ENCODE measurements around the gene ILK.

Gene ILK

GRCh38 chr11:6650104-6650503, 46.5 kb downstream of the ILK start:
- TF ChIP-seq CTCF (IDR thresholded peaks at IDR 0.05) = no peak

GRCh38 chr11:6650980-6651379, 47.4 kb downstream of the ILK start:
- TF ChIP-seq CTCF (IDR thresholded peaks at IDR 0.05) = no peak

- no peak for TF ChIP-seq CTCF (IDR thresholded peaks at IDR 0.05)
These were observed 48.6 kb downstream of the ILK start for GRCh38 chr11:6652182-6652581.

- TF ChIP-seq CTCF (IDR thresholded peaks at IDR 0.05) = no peak
These were observed 49.5 kb downstream of the ILK start for GRCh38 chr11:6653097-6653496.

- TF ChIP-seq CTCF (IDR thresholded peaks at IDR 0.05) = no peak
These were observed 50.1 kb downstream of the ILK start for GRCh38 chr11:6653656-6654055.

GRCh38 chr11:6654281-6655019, 50.9 kb downstream of the ILK start:
- no peak for TF ChIP-seq CTCF (IDR thresholded peaks at IDR 0.05)

- no peak for TF ChIP-seq CTCF (IDR thresholded peaks at IDR 0.05)
These were observed 51.6 kb downstream of the ILK start for GRCh38 chr11:6655020-6655789.

Measured in LNCAP (cell line).